ES-I3 (cell line): ENCODE results near the gene MACROH2A1.

Experiments used
- H3K36me3 ChIP-seq: 2 replicates; pipeline ENCODE4 v1.6.1; 2013; ENCODE audit warnings: mild to moderate bottlenecking, low read length, control low read depth, moderate library complexity; ENCODE audit not compliant: insufficient read depth
- H3K4me1 ChIP-seq: 2 replicates; pipeline ENCODE4 v1.6.1; 2013; ENCODE audit warnings: mild to moderate bottlenecking, control low read depth, low read length; ENCODE audit not compliant: insufficient read depth
- H3K9ac ChIP-seq: 2 replicates; pipeline ENCODE4 v1.6.1; 2013; ENCODE audit warnings: low read depth, mild to moderate bottlenecking, low read length, moderate library complexity
- H3K9me3 ChIP-seq: 2 replicates; pipeline ENCODE4 v1.6.1; 2013; ENCODE audit warnings: mild to moderate bottlenecking, low read length, moderate library complexity; ENCODE audit not compliant: control insufficient read depth, insufficient read depth

MACROH2A1 gene

GRCh38 chr5:135350536-135350935, 48.5 kb downstream of the MACROH2A1 start:
- H3K9ac ChIP-seq = no peak overlapping the region
- no peaks in the 10 kb centered on the region for H3K4me1 ChIP-seq
- H3K36me3 ChIP-seq = no peaks in the 10 kb centered on the region
- no peaks in the 10 kb centered on the region for H3K9me3 ChIP-seq

DNA sequence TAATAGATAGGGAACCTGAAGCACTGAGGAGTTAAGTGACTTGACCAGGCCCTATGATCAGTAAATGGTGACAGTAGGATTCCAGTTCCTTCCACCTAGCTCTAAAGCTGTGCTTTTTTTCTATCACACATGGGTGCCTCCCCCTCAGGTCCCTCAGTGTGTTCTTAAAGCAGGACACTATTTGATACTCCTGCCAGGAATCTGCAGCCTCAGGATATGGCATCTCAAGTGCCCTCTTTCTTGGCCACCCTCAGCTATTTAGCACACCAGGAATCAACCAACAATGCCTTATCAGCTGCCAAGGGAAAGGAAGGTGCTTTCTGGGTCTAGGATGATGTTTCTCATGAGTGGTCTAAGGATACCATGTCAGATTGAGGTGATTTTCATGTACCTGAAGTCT, 49.1 kb downstream of the MACROH2A1 start:
- H3K36me3 ChIP-seq = no peaks in the 10 kb centered on the region
- H3K9me3 ChIP-seq = no peaks in the 10 kb centered on the region
- no peaks in the 10 kb centered on the region for H3K4me1 ChIP-seq
- H3K9ac ChIP-seq = no peak overlapping the region

DNA sequence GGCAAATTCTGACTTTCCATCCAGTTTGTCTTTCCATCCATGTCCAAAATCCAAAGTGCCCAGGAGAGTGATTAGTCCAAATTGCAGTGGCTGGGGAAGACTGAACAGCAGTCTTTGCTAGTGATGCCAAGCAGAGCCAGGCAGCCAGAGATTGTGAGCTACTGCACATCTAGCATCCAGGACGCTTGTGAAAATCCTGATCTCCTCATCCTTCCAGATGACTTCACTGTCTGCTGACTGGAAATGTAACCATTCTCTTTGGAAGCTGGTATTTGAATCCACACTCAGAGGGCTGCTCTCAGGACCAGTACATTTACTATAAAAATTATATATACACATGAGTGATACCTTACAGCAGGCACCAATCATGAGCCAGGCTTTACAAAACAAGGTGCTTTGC, 49.6 kb downstream of the MACROH2A1 start:
- Histone ChIP-seq H3K36me3 (no peaks in the 10 kb centered on the region), H3K4me1 (no peaks in the 10 kb centered on the region), H3K9ac (no peak overlapping the region)

DNA sequence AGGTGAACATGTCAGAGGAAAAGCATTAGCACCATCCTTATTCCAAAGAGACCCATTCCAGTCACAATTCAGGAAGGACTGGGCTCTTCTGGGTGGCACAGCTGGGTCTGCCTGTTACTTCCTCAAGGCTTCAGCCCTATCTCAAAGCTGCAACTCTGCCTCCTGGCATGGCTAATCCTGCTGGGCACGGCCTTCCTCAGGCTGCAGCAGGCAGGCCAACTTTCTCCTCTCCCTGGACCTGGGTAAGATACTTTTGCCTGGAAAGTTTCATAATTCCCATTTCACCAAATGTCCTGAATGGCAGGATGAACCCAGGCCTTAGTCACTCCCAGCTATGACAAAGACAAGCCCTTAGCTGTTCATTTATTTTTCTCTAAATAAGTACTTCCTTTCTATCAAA, 50.1 kb downstream of the MACROH2A1 start:
- H3K9ac ChIP-seq = no peak overlapping the region
- H3K9me3 ChIP-seq = no peaks in the 10 kb centered on the region
- no peaks in the 10 kb centered on the region for H3K4me1 ChIP-seq
- no peaks in the 10 kb centered on the region for H3K36me3 ChIP-seq

More for the DNA sequence above, 49.6 kb downstream of the MACROH2A1 start:
- no peaks in the 10 kb centered on the region for H3K9me3 ChIP-seq

- H3K36me3 ChIP-seq = 0 out of 2 replicates have a peak, but pooled peaks cover 3% of the 10 kb centered on the region
These were observed 51.6 kb downstream of the MACROH2A1 start for GRCh38 chr5:135347392-135347791.

GRCh38 chr5:135345956-135346731, 52.9 kb downstream of the MACROH2A1 start:
- Histone ChIP-seq H3K9me3 (no peaks in the 10 kb centered on the region), H3K4me1 (no peaks in the 10 kb centered on the region), H3K36me3 (0 out of 2 replicates have a peak, but pooled peaks cover 3% of the 10 kb centered on the region), H3K9ac (no peak overlapping the region)

More at GRCh38 chr5:135347392-135347791, 51.6 kb downstream of the MACROH2A1 start:
- Histone ChIP-seq H3K4me1 (no peaks in the 10 kb centered on the region), H3K9me3 (no peaks in the 10 kb centered on the region), H3K9ac (no peak overlapping the region)

DNA sequence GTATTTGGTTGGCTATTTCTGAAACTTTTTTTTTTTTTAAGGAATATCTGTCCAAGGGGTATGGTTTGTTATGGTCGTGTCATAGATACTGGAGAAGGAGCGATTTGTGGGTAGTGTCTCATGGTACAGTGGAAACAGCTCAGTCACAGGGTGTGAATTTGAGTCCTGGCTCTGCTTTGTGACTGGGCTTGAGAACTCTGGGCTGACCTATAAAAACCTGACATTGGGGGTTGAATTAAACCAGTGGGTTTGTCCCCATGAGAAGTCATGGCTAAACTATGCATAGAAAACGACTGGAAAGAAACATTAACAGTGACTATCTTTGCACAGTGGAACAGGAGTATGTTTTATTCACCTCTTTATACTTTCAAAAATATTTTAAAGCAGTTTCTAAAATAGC, 54.7 kb downstream of the MACROH2A1 start:
- H3K9ac ChIP-seq = no peak overlapping the region
- no peaks in the 10 kb centered on the region for H3K9me3 ChIP-seq
- H3K4me1 ChIP-seq = no peaks in the 10 kb centered on the region
- peaks cover 3% of the 10 kb centered on the region; the same call in 1 of the 2 replicates for H3K36me3 ChIP-seq

GRCh38 chr5:135343413-135343812, 55.6 kb downstream of the MACROH2A1 start:
- peaks cover 3% of the 10 kb centered on the region; the same call in 1 of the 2 replicates for H3K36me3 ChIP-seq
- no peaks in the 10 kb centered on the region for H3K9me3 ChIP-seq
- no peaks in the 10 kb centered on the region for H3K4me1 ChIP-seq
- H3K9ac ChIP-seq = no peak overlapping the region

- peaks cover 3% of the 10 kb centered on the region; the same call in 1 of the 2 replicates for H3K36me3 ChIP-seq
- no peaks in the 10 kb centered on the region for H3K4me1 ChIP-seq
- no peaks in the 10 kb centered on the region for H3K9me3 ChIP-seq
- H3K9ac ChIP-seq = no peak overlapping the region
These were observed 56.5 kb downstream of the MACROH2A1 start for GRCh38 chr5:135342551-135342875.

DNA sequence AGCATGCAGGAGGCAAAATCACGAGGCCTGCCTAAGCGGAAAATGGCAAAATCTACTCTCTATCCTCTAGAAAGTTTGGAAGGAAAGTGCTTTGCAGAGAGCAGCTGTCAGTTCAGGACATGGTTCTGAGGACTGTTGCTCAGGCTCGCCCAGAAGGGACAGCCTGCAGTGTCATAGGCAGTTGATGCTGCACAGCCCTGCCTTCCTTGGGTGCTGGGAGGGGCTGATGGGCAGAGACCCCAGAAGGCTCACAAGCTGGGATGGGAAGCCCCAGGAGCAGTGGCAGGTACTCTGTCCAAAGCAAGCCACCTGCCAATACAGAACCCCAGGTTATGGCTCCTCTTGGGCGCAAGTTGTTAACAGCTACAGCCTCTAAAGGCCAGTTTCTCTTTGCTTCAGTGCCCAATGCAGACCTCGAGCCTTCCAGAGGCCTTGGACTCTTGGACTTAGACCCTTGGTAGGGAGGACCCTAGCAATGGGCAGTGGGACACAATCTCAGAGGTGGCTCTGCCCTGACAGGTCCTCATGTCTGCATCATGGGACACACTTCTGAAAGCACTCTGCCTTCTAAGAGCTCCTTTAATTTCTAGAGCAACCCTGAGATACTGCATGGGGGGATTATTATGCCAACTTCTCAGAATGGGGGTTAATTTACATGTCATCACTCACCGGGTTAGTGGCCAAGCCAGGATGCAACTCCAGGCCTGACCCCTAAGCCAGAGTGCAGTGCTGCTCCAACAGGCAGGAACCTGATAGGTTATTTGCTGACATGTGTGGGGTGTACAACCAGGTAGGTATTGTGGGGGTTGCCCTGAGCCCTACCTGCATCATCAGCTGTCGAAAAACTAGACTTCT, 57.1 kb downstream of the MACROH2A1 start:
- Histone ChIP-seq H3K4me1 (no peaks in the 10 kb centered on the region), H3K36me3 (peaks cover 3% of the 10 kb centered on the region), H3K9me3 (no peaks in the 10 kb centered on the region), H3K9ac (no peak overlapping the region)

- no peaks in the 10 kb centered on the region for H3K4me1 ChIP-seq
- H3K9ac ChIP-seq = no peak overlapping the region
- H3K36me3 ChIP-seq = peaks cover 3% of the 10 kb centered on the region
- no peaks in the 10 kb centered on the region for H3K9me3 ChIP-seq
These were observed 57.9 kb downstream of the MACROH2A1 start for GRCh38 chr5:135341016-135341666.

DNA sequence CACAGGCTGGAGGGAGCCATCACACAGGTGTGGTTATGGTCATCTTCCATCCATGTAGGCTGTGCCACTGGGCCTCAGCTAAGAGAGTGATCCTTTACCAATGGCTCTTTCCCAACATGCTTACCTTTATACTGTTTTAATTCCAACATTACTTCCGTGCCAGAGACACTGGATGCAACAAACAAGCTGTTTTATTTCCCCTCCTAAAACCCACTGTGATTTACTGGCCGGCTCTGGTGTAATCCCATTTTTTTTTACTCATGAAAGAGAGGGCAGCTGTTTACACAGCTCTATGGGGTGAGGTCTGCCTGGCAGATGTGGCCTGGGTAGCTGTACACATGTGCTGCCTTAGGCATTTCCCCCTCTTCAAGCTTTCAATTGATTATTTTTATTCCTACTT, 58.5 kb downstream of the MACROH2A1 start:
- no peaks in the 10 kb centered on the region for H3K4me1 ChIP-seq
- no peak overlapping the region for H3K9ac ChIP-seq
- H3K36me3 ChIP-seq = peaks cover 3% of the 10 kb centered on the region
- no peaks in the 10 kb centered on the region for H3K9me3 ChIP-seq

DNA sequence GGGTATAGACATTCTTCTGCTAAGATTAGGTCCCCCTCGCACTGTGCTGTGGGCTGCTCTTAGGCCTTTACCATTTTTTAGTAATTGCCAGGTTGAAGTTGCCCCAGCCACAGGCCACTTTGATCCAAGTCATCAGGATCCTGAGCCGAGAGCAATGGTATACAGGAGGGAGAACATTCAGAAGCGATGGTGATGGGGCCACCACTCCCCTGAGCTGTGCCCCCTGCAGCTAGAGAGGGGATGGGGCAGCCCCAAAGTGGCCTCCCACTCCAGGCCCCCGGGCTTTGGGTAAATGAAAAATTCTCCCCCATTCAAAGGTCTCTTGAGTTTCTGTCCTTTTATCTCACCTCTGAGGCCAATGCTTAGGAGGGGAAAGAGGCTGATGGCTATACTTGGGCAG, 59.4 kb downstream of the MACROH2A1 start:
- Histone ChIP-seq H3K9ac (no peak overlapping the region), H3K4me1 (no peaks in the 10 kb centered on the region), H3K36me3 (peaks cover 3% of the 10 kb centered on the region), H3K9me3 (no peaks in the 10 kb centered on the region)

- Histone ChIP-seq H3K9ac (no peak overlapping the region), H3K9me3 (no peaks in the 10 kb centered on the region), H3K36me3 (peaks cover 3% of the 10 kb centered on the region), H3K4me1 (no peaks in the 10 kb centered on the region)
These were observed 59.8 kb downstream of the MACROH2A1 start for GRCh38 chr5:135339189-135339588.
